ENCODE results near the gene PLSCR4. TPM values are rescaled to one million over a fixed set of nuclear protein-coding genes. Genes with fewer than 3 reads are reported as not detected.
"Not testable (repeated sequence)": the region's sequence is repeated elsewhere in the genome, so short reads cannot be mapped to it uniquely, and the experiment has no call there.

PLSCR4 gene
- total RNA-seq, 2 experiments from 2014 or later, result not detected

GRCh38 chr3:146227486-146227885 is 23.4 kb downstream of the PLSCR4 start:
- no peaks in the 10 kb centered on the region for H3K9me3 Mint-ChIP-seq
- no peak overlapping the region for H3K27ac Mint-ChIP-seq
- H3K4me1 Mint-ChIP-seq (ENCODE audit: low read depth), result no peaks in the 10 kb centered on the region
- POLR2A ChIA-PET, result no interaction called here
- DNase-seq, result no peak
- ATAC-seq, result no peak
- H3K27me3 Mint-ChIP-seq, result peaks cover under 1% of the 10 kb centered on the region
- CTCF ChIA-PET, result interaction anchor here (0.6 to 1.0 kb wide), 3 partner anchors 12 to 38 kb away, joined by 3 to 5 read pairs (median 3); no protein-coding TSS in a partner anchor
- no peak for TF ChIP-seq CTCF (IDR thresholded peaks at IDR 0.05)
- no peaks in the 10 kb centered on the region for H3K36me3 Mint-ChIP-seq (ENCODE audit: low read depth)
- intact Hi-C loops (cut with micrococcal nuclease), result no loop called here
- no peak overlapping the region for H3K4me3 Mint-ChIP-seq

GRCh38 chr3:146226881-146227280 is 24.0 kb downstream of the PLSCR4 start:
- H3K27me3 Mint-ChIP-seq, result no peaks in the 10 kb centered on the region
- no peaks in the 10 kb centered on the region for H3K9me3 Mint-ChIP-seq
- TF ChIP-seq CTCF (IDR thresholded peaks at IDR 0.05), result no peak
- no peaks in the 10 kb centered on the region for H3K4me1 Mint-ChIP-seq (ENCODE audit: low read depth)
- H3K36me3 Mint-ChIP-seq (ENCODE audit: low read depth), result no peaks in the 10 kb centered on the region
- CTCF ChIA-PET, result interaction anchor here (0.9 to 1.0 kb wide), 2 partner anchors 11 to 38 kb away, joined by 3 read pairs; no protein-coding TSS in a partner anchor
- no peak overlapping the region for H3K4me3 Mint-ChIP-seq
- ATAC-seq, result no peak
- POLR2A ChIA-PET, result no interaction called here
- intact Hi-C loops (cut with micrococcal nuclease), result no loop called here
- no peak for DNase-seq
- no peak overlapping the region for H3K27ac Mint-ChIP-seq

GRCh38 chr3:146225458-146225857 is 25.4 kb downstream of the PLSCR4 start:
- H3K27me3 Mint-ChIP-seq; CTCF ChIA-PET; H3K4me3 Mint-ChIP-seq; H3K27ac Mint-ChIP-seq; DNase-seq; H3K4me1 Mint-ChIP-seq (ENCODE audit: low read depth); POLR2A ChIA-PET; H3K36me3 Mint-ChIP-seq (ENCODE audit: low read depth); intact Hi-C loops (cut with micrococcal nuclease); ATAC-seq; H3K9me3 Mint-ChIP-seq: not testable (repeated sequence)

GRCh38 chr3:146223401-146224373 is 27.2 kb downstream of the PLSCR4 start:
- Mint-ChIP-seq H3K4me3 (no peak overlapping the region), H3K27ac (no peak overlapping the region), H3K36me3 (ENCODE audit: low read depth) (no peaks in the 10 kb centered on the region), H3K27me3 (no peaks in the 10 kb centered on the region), H3K4me1 (ENCODE audit: low read depth) (no peaks in the 10 kb centered on the region), H3K9me3 (no peaks in the 10 kb centered on the region)
- POLR2A ChIA-PET, result no interaction called here
- TF ChIP-seq CTCF (IDR thresholded peaks at IDR 0.05), result no peak
- no peak for DNase-seq
- intact Hi-C loops (cut with micrococcal nuclease), result loop anchor here (2.0 kb wide), 1 partner anchor 103 kb away; no protein-coding TSS in a partner anchor
- CTCF ChIA-PET, result interaction anchor here (1.6 kb wide), 1 partner anchor 354 kb away, joined by 4 read pairs; no protein-coding TSS in a partner anchor
- ATAC-seq, result no peak

- no peak for DNase-seq
- intact Hi-C loops (cut with micrococcal nuclease), result loop anchor here (2.0 kb wide), 1 partner anchor 104 kb away; no protein-coding TSS in a partner anchor
- CTCF ChIA-PET, result interaction anchor here (1.1 kb wide), 1 partner anchor 158 kb away, joined by 3 read pairs; no protein-coding TSS in a partner anchor
- ATAC-seq, result no peak
- Mint-ChIP-seq H3K27me3 (peaks cover 3% of the 10 kb centered on the region), H3K4me3 (no peak overlapping the region), H3K4me1 (ENCODE audit: low read depth) (no peaks in the 10 kb centered on the region), H3K9me3 (no peaks in the 10 kb centered on the region), H3K27ac (no peak overlapping the region), H3K36me3 (ENCODE audit: low read depth) (no peaks in the 10 kb centered on the region)
- POLR2A ChIA-PET, result no interaction called here
- no peak for TF ChIP-seq CTCF (IDR thresholded peaks at IDR 0.05)
Measured at GRCh38 chr3:146222204-146223046, 28.5 kb downstream of the PLSCR4 start.
